ENCODE results near the gene PRR5L. TPM values are rescaled to one million over a fixed set of nuclear protein-coding genes. Genes with fewer than 3 reads are reported as not detected.
A peak's percentile ranks its signal among the peaks of the same experiment; 100 is the strongest.

PRR5L gene
- polyA plus RNA-seq, 1 of the 3 experiments (the other 2 are of a cell fraction), result 0.46 TPM

GRCh38 chr11:36500315-36500721 is 204.2 kb downstream of the PRR5L start (continued):
- TF ChIP-seq, protein P1, sequence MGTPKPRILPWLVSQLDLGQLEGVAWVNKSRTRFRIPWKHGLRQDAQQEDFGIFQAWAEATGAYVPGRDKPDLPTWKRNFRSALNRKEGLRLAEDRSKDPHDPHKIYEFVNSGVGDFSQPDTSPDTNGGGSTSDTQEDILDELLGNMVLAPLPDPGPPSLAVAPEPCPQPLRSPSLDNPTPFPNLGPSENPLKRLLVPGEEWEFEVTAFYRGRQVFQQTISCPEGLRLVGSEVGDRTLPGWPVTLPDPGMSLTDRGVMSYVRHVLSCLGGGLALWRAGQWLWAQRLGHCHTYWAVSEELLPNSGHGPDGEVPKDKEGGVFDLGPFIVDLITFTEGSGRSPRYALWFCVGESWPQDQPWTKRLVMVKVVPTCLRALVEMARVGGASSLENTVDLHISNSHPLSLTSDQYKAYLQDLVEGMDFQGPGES (IDR thresholded peaks at IDR 0.05; ENCODE audit: low read depth, low read length), result no peak
- no peak for TF ChIP-seq SMC3 (IDR thresholded peaks at IDR 0.05; ENCODE audit: low read depth, low read length)
- TF ChIP-seq RXRA (IDR thresholded peaks at IDR 0.05; ENCODE audit: borderline replicate concordance, low read depth), result peak; percentile 54; the same call in 1 of the 2 replicates
- TF ChIP-seq TCF12 (IDR thresholded peaks at IDR 0.05), result peak; percentile 74
- TF ChIP-seq JUND (IDR thresholded peaks at IDR 0.05), result peak; percentile 89
- no peak for TF ChIP-seq RAD21 (IDR thresholded peaks at IDR 0.05; ENCODE audit: low read length)
- TF ChIP-seq MAX (IDR thresholded peaks at IDR 0.05; ENCODE audit: low read depth), result peak; percentile 55; the same call in 1 of the 2 replicates
- TF ChIP-seq RFX5 (IDR thresholded peaks at IDR 0.05; ENCODE audit: low read length), result no peak
- no peak for TF ChIP-seq TAF1 (IDR thresholded peaks at IDR 0.05; ENCODE audit: borderline replicate concordance, low read depth, low read length)

GRCh38 chr11:36501236-36501635 is 205.1 kb downstream of the PRR5L start:
- H3K27me3 ChIP-seq (ENCODE audit: insufficient read depth), result no peaks in the 10 kb centered on the region
- H3K9ac ChIP-seq, result no peak overlapping the region
- WGBS (ENCODE audit: low lambda C conversion rate), result 87% methylated on average over 5 of the region's 5 CpGs
- peak overlapping the region; percentile 10 for H3K4me2 ChIP-seq
- TF ChIP-seq GATA2 (CRISPR knock-in tag; IDR thresholded peaks at IDR 0.05), result no peak
- no peak for TF ChIP-seq MXI1 (IDR thresholded peaks at IDR 0.05; ENCODE audit: low read depth, low read length)
- TF ChIP-seq, protein P2, sequence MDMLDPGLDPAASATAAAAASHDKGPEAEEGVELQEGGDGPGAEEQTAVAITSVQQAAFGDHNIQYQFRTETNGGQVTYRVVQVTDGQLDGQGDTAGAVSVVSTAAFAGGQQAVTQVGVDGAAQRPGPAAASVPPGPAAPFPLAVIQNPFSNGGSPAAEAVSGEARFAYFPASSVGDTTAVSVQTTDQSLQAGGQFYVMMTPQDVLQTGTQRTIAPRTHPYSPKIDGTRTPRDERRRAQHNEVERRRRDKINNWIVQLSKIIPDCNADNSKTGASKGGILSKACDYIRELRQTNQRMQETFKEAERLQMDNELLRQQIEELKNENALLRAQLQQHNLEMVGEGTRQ (IDR thresholded peaks at IDR 0.05; ENCODE audit: borderline replicate concordance, low read depth, low read length), result no peak
- no peak for TF ChIP-seq YY1 (IDR thresholded peaks at IDR 0.05; ENCODE audit: low read depth)
- TF ChIP-seq RCOR1 (IDR thresholded peaks at IDR 0.05; ENCODE audit: low read length), result no peak
- no peak for TF ChIP-seq TCF12 (IDR thresholded peaks at IDR 0.05)
- TF ChIP-seq EP300 (IDR thresholded peaks at IDR 0.05; ENCODE audit: borderline replicate concordance in 1 of 2, low read depth in 1 of 2, low read length in 1 of 2), result no peak
- no peak for TF ChIP-seq GABPA (IDR thresholded peaks at IDR 0.05; ENCODE audit: low read depth)
- no peak for TF ChIP-seq ELF1 (IDR thresholded peaks at IDR 0.05)
- peaks cover 4 to 20% of the 10 kb centered on the region in 2 experiments for H3K4me1 ChIP-seq (ENCODE audit: control insufficient read depth in 1 of 2, insufficient read depth in 2 of 2, low read depth in 1 of 2, low read length in 1 of 2)
- H3K9me3 ChIP-seq, result no peaks in the 10 kb centered on the region
- POLR2A ChIA-PET, result no interaction called here
- peak overlapping the region; percentile 55 to 80 for H3K27ac ChIP-seq (ENCODE audit: low read depth in 2 of 2, low read length in 1 of 2)
- H3K4me3 ChIP-seq (ENCODE audit: low read depth in 2 of 2, low read length in 1 of 2), result no peak overlapping the region
- CTCF ChIA-PET, result interaction anchor here (0.8 to 6.5 kb wide), 5 partner anchors 9 to 246 kb away, joined by 3 to 56 read pairs (median 5); partner anchors contain the start of gene TRAF6
- no peak overlapping the region for H2AFZ ChIP-seq (ENCODE audit: low read depth)
- DNase-seq, result no peak
- peaks cover 73% of the 10 kb centered on the region for H3K79me2 ChIP-seq (ENCODE audit: insufficient read depth)
- peaks cover 47 to 52% of the 10 kb centered on the region in 2 experiments for H3K36me3 ChIP-seq (replicated peaks in 1 of 2; ENCODE audit: control insufficient read depth in 1 of 2, insufficient read depth in 2 of 2, low read length in 1 of 2)
- H3F3A ChIP-seq (replicated peaks; ENCODE audit: insufficient read depth), result peaks cover 24% of the 10 kb centered on the region
- peaks cover 4% of the 10 kb centered on the region; the same call in 1 of the 2 replicates for H4K20me1 ChIP-seq (ENCODE audit: insufficient read depth)
- H3K9me2 ChIP-seq, result no peaks in the 10 kb centered on the region

Measured in SK-N-SH (cell line).